HG03097 (cell line): Measurements from ENCODE around the gene LRP1B.

ENCODE experiments used
- ATAC-seq: cut with Tn5 transposase; IDR thresholded peaks from one replicate; pipeline ENCODE4 v1.9.1; 2021; ENCODE audit not compliant: unreplicated experiment, low FRiP score

The LRP1B gene

DNA sequence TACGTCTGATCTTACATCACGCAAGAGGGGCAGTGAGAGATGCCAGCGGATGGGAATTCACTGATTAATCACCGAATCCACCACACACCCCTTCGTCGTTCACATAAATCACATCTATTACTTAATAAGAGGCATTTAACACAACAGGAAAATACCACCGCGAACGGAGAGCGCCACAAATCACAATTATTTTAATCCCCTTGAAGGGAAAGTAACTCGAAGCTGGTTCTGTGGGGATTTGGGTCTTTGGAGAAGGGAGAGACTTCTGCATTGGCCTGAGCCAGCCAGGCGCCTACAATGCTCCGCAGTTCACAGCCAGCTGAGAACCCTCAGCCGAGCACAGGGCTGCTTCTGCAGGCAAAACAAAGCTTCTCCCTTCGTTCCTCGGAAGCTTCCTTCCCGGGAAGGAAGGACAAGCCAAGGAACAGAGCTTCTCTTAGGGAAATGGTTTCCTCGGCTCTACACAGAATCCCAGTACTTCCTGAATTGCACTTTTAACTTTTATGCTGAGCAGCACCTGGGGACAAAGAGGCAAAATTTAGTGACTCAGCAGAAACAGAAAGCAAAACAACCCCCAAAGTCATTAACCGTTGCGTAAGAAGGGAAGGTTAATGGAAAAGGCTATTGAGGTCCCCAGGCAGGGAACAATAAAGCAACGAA lies at the start of gene LRP1B:
LRP1B (minus strand) TSS at position 7 of the 660 bp plus-strand sequence. CDS start 287 bp downstream, outside the sequence.
- ATAC-seq: no peak

DNA sequence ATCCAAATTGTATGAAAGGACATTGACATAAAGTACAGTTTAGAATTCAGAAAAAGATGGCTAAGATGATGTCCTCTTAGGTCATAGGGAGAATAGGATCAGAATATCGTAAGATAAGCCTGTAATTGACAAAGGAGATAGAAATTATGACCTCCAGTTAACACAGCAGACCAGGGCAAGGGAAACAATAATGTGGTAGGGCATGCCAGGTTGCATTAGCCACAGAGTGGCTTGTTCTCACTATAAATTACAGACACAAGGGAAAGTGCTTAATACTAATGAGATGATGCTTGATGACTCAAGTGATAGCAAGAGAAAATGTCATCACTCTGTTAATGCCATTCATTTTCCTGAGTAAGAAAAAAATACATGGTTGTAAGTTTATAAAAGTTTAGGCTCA lies 48.9 kb upstream of the LRP1B start:
- ATAC-seq: no peak

DNA sequence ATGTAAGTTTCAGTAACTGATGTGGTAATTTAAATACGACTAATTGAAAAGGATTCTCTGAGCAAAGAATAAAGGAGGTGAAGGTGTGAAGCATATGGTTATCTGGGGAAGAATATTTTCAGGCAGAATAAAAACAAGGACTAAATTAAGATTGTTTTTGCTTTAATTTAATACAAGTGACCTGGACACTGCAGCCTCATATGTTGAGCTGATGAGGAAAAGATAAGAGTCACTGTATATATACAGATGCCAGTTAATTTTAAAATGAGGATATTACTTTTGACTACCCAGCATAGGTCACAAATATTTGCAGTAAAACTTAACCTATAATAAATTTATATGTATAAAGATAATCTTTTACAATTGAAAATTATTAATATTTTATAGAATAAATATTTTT lies 47.8 kb upstream of the LRP1B start:
- no peak for ATAC-seq

DNA sequence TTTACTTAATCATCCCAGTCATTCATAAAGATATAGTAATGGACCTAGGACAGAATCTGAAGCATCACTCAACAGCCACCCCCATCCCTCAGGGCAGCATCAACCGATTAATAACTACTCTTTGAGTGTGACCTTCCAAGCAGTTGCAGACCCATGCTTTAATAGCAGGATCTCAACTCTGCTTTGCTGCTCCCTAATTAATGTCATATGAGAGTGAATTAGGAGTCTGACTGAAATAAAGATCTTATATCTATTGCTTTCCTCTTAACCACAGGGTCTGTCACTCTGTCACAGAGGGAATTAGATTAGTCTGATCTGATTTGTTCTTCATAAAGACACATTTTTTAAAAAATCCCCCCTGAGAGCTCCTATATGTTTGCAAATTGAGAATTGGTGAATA lies 46.1 kb upstream of the LRP1B start:
- ATAC-seq: no peak

DNA sequence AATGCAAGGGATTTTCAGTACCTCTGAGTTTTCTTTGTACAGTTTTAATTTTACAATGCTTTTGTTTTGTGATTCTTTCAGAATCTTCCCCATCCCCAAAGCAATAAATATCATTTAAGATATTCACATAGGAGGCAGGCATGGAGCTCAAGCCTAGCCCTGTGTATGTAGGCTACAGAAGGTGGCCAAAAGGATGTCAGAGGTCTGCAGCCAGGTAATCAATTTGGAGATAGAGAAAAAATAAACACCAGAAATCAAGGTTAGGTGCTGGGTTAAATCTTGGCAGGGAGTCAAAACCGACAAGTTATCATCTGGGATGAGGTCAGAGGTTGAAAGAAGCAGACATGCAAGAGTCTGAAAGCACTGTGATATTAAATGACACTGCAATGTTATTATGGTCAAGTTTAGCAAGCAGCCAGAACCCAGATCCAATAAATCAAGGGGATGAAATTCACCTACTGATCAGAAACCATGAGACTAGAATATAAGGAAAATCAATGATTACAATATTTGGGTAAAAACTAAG lies 45.1 kb upstream of the LRP1B start:
- ATAC-seq: no peak

DNA sequence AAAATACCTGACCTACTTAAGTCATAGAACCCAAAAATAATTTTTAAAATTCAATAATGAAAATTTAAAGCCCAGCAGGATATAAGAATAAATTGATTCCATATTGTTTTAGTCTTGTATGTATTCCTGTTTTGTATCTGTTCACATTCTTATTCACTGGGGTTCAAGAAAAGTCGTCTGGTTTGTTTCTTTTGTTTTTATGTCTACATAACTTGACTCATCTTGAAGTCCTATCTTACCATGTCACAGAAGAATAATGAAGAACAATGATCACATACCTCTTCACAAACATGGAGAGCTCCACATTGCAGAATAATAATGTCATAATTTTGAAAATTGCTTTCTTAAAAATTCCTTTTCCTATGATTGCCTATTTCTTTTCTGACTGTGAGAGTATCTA lies 43.4 kb upstream of the LRP1B start:
- no peak for ATAC-seq

DNA sequence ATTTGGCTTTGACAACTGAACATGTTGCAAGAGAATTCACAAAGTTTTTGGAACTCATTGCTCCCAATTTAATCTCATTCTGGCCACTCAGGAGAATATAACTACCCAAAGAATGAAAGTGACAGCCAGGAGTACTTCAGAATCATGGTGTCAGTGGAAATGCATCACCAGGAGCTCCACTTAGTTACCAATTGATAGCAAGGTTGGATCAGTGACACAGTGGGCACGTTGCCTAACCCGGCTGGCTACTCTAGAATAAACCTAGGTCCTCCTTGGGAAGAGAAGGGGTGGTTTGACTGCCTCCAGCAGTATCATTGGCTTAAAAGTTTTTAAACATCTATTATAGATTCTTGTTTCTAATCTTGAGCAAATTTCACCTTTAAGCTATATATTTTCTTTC lies 40.0 kb upstream of the LRP1B start:
- no peak for ATAC-seq

DNA sequence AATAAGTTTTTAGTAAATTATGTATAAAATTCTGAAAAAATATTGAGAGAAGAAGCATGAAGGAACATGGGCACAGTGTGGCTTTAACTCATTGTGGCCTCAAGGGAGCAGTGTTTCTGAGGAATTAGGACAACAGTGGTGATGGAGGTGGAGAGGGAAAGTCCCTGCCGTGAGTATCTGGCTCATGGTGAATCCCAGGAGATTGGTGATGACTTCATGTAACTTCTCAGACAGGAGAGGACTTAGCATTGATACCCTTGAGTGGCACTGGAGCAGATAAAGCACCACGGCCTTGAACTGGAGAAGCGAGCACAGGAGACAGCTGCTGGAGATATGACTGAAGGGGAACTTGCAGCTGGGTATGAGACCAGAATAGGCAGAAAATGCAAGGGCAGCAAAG lies 35.0 kb upstream of the LRP1B start:
- ATAC-seq: peak; percentile 99

DNA sequence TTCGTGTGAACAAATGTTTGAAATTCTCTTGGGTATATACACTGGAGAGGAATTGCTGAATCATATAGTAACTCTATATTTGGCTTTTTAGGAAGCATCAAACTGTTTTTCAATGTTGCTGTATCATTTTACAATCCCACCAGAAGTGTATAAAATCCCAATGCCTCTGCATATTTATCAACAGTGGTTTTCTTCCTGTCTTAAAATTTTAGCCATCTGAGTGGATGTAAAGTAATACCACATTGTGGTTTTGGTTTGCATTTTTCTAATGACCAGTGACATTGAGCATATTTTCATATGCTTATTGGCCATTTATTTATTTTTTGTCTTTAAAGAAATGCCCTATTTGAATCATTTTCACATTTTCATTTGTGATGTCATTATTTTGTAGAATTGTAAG lies 22.8 kb upstream of the LRP1B start:
- ATAC-seq: no peak

DNA sequence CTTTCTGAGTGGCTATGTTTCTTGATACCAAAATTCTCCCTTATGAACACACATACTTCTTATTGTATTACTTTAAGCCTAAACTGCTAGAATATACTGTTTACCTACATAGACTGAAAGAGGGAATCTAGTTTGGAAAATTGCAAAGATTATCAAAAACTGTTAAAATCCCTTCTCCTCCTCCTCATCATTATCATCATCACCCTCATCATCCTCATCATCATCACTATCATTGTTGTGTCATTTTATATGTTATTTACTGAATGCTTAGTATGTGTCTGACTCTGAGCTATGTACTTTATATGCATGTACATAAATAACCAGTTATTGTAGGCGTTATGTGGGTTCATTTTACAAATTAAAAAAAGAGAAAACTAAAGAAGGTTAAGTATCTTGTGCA lies 19.6 kb upstream of the LRP1B start:
- no peak for ATAC-seq

DNA sequence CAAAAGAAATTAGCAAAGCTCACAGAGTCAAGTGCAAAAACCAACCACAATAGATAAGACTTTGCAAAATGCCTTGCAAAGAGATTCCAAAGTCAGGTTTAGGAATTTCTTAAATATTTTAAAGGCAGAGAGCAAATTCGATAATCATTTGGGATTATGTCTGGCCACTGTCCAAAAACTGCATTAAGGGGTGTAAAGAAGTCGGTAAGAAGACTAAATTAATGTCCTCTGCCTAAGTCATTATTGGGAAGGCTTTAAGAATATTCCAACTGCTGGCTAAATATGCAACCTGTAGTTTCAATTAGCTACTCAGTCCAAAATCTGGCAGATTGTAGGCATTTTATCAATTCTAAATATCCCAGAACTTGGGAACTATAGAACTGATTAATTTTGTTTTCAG lies 13.7 kb upstream of the LRP1B start:
- ATAC-seq: no peak

DNA sequence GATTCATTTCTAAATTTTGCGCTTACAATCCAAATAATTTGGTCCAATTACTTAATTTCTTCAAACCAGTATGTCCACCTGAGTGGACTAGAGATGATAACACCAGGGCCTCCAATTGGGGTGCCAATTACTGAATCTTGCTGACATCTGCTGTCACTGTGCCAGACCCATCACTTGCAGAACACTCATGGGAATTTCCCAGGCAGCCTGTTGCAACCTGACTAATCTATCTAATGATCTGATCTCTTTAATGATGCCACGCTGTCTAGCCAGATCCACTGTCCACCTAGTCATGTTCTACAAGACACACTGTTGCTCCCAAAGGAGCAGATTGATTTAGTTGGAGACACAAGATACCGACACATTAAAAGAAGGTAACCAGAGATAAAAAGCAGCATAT lies 11.8 kb upstream of the LRP1B start:
- ATAC-seq: no peak

DNA sequence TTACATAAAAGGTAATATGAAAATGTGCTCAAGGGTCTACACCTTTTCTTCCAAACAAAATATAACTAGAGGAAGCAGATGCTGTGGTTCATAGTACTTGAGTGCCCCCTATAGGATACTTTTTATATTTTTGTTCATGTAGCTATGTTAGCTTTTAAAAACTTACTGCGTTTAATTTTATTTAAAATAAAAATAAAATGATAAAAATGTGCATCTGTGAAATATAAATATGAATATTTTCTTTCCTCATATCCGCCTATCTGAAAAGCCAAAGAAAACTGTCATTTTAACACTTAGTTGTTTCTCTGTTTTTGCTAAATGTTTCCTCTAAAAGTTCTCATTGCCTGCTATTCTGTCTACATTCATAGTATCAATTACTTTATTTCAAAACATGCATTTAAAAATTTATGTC lies 9.6 kb upstream of the LRP1B start:
- no peak for ATAC-seq

DNA sequence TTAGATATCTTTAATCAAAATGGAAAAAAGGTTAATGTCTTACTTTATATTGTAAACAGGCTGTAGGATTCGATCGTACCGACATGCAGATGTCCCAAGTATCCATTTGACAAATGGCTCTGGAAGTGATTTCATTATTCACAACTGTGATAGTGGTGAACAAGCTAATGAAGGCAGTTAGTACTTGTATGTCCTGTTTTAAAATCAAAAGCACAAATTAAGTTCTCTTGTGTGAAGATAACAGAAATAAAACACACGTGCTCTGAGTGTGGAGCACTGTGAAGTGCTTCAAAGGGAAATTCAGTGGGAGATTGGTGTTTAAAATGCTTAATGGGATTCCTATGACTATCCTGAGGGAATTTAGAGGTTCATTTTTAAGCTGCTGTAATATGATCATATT lies 8.6 kb upstream of the LRP1B start:
- ATAC-seq: no peak

DNA sequence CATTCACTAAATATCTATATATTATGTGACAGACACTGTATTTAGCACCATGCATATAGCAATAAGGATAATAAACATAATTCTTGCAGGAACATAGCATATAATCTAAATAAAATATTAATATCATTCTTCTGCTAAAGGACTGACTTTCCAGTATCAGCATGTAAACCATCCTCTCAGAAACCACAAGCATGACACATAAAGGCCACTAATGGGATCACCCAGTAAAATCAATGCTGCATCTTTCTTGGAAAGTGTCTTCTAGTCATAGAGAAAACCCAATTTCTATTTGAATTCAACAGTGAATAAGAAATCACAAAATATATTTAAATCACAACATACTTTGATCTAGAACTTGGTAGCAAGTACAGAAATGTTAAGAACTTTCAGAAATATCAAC lies 5.8 kb upstream of the LRP1B start:
- no peak for ATAC-seq

DNA sequence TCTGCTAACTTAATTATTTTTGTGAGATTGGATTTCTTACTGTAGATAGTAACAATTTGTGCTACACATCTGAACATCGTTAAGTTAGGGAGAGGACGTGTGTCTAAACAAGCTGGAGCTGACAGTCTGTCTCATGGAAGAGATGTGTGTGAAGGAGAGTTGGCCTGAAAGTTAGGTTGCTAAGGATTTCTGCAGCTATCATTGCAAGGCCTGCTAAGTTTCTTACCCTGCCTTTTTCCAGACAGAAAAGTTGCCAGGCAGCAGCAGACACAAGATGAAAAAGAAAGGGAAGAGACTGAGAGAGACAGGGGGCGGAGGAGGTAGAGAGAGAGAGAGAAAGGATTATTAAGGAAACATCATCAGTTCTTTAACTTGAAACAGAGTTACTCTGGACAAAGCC lies 4.1 kb upstream of the LRP1B start:
- ATAC-seq: no peak

DNA sequence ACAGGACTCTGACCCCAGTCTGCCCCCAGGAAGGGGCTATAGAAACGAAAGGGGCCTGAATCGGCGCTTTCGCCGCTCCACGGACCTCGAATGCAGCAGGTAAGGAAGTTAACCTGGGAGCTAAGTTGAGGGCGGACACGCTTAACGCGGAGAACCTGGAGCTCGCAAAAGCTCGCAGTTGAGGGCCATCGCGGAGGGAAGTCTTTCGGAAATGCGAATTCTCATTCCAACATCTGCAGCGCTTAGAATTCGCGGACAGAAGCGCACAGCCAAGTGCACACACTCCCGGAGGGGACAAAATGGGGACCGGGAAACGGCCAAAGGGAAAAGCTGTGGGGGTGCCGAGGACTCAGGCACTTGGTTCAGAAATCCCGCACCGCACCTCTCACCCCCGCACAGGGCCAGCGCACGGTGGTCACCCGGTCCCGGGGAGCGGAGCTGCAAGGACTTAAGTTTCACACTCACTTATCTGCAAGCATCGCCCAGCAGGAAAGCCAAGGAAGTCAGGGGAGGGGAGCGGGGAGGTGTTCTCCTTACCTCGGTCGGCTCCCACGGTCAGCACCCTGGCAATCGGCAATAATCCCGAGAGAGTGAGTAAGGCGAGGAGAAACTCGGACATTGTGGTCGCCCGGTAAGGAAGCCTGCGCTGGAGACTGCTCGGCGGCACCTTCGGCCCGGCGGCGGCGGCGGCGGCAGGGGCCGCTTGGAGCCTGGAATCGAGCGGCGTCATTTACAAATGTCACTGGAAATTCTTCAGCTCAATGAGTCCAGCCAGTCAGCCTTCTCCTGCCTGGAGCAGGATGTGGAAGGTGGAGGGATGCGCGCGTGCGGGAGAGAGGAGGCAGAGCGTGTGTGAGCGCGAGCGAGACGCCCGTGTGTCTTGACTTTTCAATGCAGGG lies 456 bp downstream of the LRP1B start:
- no peak for ATAC-seq

DNA sequence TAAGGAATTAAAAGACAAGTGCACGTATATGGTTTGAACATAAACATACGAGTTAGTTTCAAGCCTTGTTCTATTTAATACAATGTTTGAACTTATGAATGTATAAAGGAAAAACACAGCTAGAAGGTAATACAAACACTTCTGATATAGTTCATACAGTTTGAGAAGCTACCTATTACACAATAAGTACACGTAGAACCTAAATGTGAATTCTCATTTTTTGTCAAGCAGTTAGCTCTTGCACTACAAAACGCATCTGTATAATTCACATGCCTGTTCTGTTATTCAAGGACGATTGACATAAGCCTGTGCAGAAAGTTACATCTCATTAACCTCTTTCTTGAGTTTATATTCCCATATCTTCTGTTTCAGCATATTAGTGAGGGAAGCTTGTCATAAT lies 2.7 kb downstream of the LRP1B start:
- ATAC-seq: no peak

DNA sequence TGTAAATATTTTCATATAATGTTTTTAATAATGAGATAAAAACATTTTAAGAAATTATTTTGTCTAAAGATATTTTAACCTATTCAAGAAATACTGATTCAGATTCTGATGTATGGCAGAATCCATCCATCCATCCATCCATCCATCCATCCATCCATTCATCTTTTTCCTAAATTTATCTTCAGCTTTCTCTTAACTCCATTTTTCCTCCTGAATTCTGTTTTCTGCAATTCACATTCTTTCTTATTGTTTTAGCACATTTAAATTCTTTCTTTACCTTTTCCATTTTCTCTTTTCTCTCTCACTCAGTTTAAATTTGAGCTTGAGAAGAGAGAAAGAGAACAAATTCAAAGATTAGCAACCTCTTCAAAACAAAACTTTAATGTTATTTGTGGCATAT lies 3.6 kb downstream of the LRP1B start:
- ATAC-seq: no peak

DNA sequence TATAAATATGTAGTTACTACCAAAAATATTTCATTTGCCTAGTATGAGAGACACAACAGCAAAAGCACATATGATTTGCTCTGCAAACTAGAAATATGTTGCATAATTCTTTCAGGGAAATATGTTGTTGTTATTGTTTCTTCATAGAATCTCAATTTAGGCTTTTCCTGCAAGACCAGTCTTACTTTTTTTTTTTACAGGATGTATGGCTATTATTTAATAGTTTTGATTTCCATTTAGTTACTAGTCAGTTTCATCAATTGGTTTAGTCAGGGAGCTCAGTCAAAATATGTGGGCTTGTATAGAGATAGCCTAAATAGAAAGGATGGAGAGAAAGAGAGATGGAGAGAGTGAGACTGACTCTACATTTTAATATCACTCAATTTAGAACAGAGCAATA lies 6.1 kb downstream of the LRP1B start:
- ATAC-seq: no peak

DNA sequence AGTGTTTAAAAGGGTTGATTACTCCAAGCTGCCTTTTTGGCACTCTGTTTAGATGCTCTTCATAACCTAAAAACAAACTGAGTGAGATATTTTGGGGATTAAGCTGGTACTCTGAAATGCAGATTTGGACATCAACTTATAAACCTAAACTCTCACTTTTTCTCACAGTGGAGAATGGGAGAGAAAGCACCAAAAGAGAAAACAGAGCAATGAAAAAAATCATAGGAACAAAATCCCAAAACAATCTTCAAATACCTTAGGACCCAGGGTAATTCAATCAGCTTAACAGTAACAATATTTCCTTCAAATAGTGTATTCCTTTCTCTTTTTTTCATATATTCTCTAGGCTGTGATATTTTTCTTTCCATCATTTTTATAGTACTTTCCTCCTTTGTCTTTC lies 11.5 kb downstream of the LRP1B start:
- ATAC-seq: no peak

DNA sequence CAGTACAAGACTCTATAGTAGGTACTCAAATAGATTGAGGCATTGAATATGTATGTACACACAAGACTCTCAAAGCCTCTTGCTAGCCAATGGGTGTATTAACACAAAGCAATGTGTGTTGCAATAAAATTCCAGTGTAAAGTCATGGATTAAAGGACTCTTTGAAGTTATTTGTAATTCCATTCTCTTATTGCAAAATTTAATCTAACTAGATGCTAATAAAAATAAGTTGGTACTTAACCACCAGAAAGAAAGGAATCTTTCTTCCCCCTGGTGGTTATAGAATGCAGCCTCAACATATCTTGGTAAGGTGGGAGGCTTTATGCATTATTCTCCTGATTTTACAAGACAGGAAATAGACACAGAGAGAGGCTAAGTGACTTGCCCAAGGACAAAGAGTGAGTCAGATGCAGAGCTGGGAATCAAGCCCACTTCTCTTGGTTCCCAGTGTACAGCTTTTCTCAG lies 18.0 kb downstream of the LRP1B start:
- no peak for ATAC-seq
